ENCODE measurements around the gene APPBP2. TPM values are rescaled to one million over a fixed set of nuclear protein-coding genes. Genes with fewer than 3 reads are reported as not detected.
"Not testable (repeated sequence)": the region's sequence is repeated elsewhere in the genome, so short reads cannot be mapped to it uniquely, and the experiment has no call there.

APPBP2 gene
- total RNA-seq, 1 donor from 2014 or later, result 8.6 TPM

- H3K4me3 ChIP-seq, result peak overlapping the region; percentile 96 to 97
- H3K27ac ChIP-seq, result peak overlapping the region; percentile 96 to 100
- intact Hi-C loops (cut with DNase I), result loop anchor here (5.0 to 10.0 kb wide), 4 partner anchors 47 to 889 kb away; no protein-coding TSS in a partner anchor
- no peak for TF ChIP-seq CTCF (IDR thresholded peaks at IDR 0.05)
- H3K4me1 ChIP-seq, result peaks cover 3 to 33% of the 10 kb centered on the region in 2 donors
- H3K27me3 ChIP-seq, result no peaks in the 10 kb centered on the region
- no peaks in the 10 kb centered on the region for H3K9me3 ChIP-seq
- no peak for DNase-seq (ENCODE audit: low spot score in 2 of 2)
- no peaks in the 10 kb centered on the region for H3K36me3 ChIP-seq
Measured at GRCh38 chr17:60525328-60525684, 736 bp downstream of the APPBP2 start.

GRCh38 chr17:60524463-60525327 lies 1.3 kb downstream of the APPBP2 start:
- Histone ChIP-seq H3K4me1 (peaks cover 3 to 33% of the 10 kb centered on the region in 2 donors), H3K36me3 (peaks cover 0 to 2% of the 10 kb centered on the region in 2 donors), H3K9me3 (no peaks in the 10 kb centered on the region), H3K4me3 (peak overlapping the region; percentile 96 to 97), H3K27ac (peak overlapping the region; percentile 96 to 100), H3K27me3 (no peaks in the 10 kb centered on the region)
- no peak for DNase-seq (ENCODE audit: low spot score in 2 of 2)
- TF ChIP-seq CTCF (IDR thresholded peaks at IDR 0.05), result no peak
- intact Hi-C loops (cut with DNase I), result loop anchor here (5.0 to 10.0 kb wide), 4 partner anchors 48 to 890 kb away; no protein-coding TSS in a partner anchor

- no peak for DNase-seq (ENCODE audit: low spot score in 2 of 2)
- no peak overlapping the region for H3K27ac ChIP-seq
- TF ChIP-seq CTCF (IDR thresholded peaks at IDR 0.05), result no peak
- H3K9me3 ChIP-seq, result no peaks in the 10 kb centered on the region
- intact Hi-C loops (cut with DNase I), result loop anchor here (10.0 kb wide), 2 partner anchors 59 to 891 kb away; no protein-coding TSS in a partner anchor
- peak overlapping the region; percentile 96 to 97 for H3K4me3 ChIP-seq
- peaks cover 0 to 2% of the 10 kb centered on the region in 2 donors for H3K36me3 ChIP-seq
- peaks cover 3 to 34% of the 10 kb centered on the region in 2 donors for H3K4me1 ChIP-seq
- no peaks in the 10 kb centered on the region for H3K27me3 ChIP-seq
Measured at GRCh38 chr17:60523822-60524221, 2.2 kb downstream of the APPBP2 start.

GRCh38 chr17:60522889-60523626 lies 3.0 kb downstream of the APPBP2 start:
- Histone ChIP-seq H3K27ac (no peak overlapping the region), H3K27me3 (no peaks in the 10 kb centered on the region), H3K4me1 (peaks cover 3 to 35% of the 10 kb centered on the region in 2 donors), H3K36me3 (peaks cover 0 to 2% of the 10 kb centered on the region in 2 donors), H3K4me3 (peak overlapping the region in 1 of 2 donors; percentile 96), H3K9me3 (no peaks in the 10 kb centered on the region)
- intact Hi-C loops (cut with DNase I), result loop anchor here (10.0 kb wide), 2 partner anchors 58 to 892 kb away; no protein-coding TSS in a partner anchor
- DNase-seq (ENCODE audit: low spot score in 2 of 2), result no peak
- no peak for TF ChIP-seq CTCF (IDR thresholded peaks at IDR 0.05)

- Histone ChIP-seq H3K4me3 (no peak overlapping the region), H3K27me3 (no peaks in the 10 kb centered on the region), H3K4me1 (peaks cover 0 to 35% of the 10 kb centered on the region in 2 donors), H3K9me3 (no peaks in the 10 kb centered on the region), H3K36me3 (peaks cover 0 to 2% of the 10 kb centered on the region in 2 donors), H3K27ac (no peak overlapping the region)
- TF ChIP-seq CTCF (IDR thresholded peaks at IDR 0.05), result no peak
- DNase-seq (ENCODE audit: low spot score in 2 of 2), result no peak
- intact Hi-C loops (cut with DNase I), result loop anchor here (10.0 kb wide), 2 partner anchors 55 to 895 kb away; no protein-coding TSS in a partner anchor
Measured at GRCh38 chr17:60519795-60520194, 6.2 kb downstream of the APPBP2 start.

- H3K4me1 ChIP-seq; H3K27me3 ChIP-seq; H3K4me3 ChIP-seq; H3K27ac ChIP-seq; intact Hi-C loops (cut with DNase I); H3K9me3 ChIP-seq; DNase-seq (ENCODE audit: low spot score in 2 of 2): not testable (repeated sequence)
- peaks cover 2 to 20% of the 10 kb centered on the region in 2 donors for H3K36me3 ChIP-seq
Measured at GRCh38 chr17:60515683-60516082, 10.4 kb downstream of the APPBP2 start.

- H3K9me3 ChIP-seq; DNase-seq (ENCODE audit: low spot score in 2 of 2); H3K27ac ChIP-seq; intact Hi-C loops (cut with DNase I); H3K4me1 ChIP-seq; H3K4me3 ChIP-seq; H3K27me3 ChIP-seq: not testable (repeated sequence)
- peaks cover 2 to 20% of the 10 kb centered on the region in 2 donors for H3K36me3 ChIP-seq
Measured at GRCh38 chr17:60515199-60515598, 10.8 kb downstream of the APPBP2 start.
